ENCODE measurements around the gene PCSK4. TPM values are rescaled to one million over a fixed set of nuclear protein-coding genes. Genes with fewer than 3 reads are reported as not detected.

Gene PCSK4
- total RNA-seq, 1 donor from 2014 or later, result 2.5 TPM

DNA sequence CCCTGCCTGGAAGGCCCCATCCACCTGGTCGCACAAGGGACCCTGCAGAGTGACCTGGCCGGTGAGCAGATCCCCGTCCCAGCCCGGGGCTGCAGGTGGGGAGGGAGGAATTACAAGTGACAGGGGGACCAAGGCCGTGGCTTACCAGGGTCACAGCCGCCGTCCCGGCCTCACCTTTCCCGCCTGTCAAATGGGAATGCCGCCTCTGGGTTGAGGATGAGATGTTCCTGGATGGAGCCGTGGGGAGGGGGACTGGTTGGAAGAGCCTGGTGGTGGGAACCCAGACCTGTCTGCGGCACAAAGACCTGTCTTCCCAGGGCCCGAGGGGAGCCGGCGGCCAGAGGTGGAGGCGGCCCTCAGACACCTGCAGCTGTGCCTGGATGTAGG lies 39.3 kb upstream of the PCSK4 start:
- H3K4me3 ChIP-seq (ENCODE audit: low read depth, low read length), result no peak overlapping the region
- no peak for DNase-seq (ENCODE audit: low read depth)
- TF ChIP-seq CTCF (conservative IDR thresholded peaks at IDR 0.05; ENCODE audit: low read depth, low read length), result no peak

- TF ChIP-seq CTCF (conservative IDR thresholded peaks at IDR 0.05; ENCODE audit: low read depth, low read length), result no peak
- no peak for DNase-seq (ENCODE audit: low read depth)
Observed at GRCh38 chr19:1528596-1529429, 38.7 kb upstream of the PCSK4 start.

DNA sequence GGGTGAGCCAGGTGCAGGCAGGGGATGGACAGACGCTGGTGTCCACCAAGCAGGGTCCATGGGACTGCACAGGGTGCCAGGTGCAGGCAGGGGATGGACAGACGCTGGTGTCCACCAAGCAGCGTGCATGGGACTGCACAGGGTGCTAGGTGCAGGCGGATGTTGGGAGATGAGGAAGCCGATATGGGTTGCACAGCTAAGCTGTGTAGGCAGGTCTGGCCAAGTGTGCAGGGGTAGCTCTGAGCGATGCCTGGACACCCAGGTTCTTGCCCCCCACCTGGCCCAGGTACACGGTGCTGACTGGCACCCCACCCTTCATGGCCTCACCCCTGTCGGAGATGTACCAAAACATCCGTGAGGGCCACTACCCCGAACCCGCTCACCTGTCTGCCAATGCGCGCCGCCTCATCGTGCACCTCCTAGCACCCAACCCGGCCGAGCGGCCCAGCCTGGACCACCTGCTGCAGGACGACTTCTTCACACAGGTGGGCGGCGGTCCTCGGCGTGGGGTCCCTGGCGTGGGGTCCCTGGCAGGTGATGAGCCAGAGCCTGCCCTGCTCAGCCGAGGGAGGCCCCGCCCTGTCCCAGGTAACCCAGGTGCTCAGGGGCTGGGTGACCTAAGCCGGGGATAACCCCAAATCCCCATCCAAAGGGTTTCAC lies 37.6 kb upstream of the PCSK4 start:
- no peak for TF ChIP-seq CTCF (conservative IDR thresholded peaks at IDR 0.05; ENCODE audit: low read depth, low read length)
- no peak for DNase-seq (ENCODE audit: low read depth)
- H3K4me3 ChIP-seq (ENCODE audit: low read depth, low read length), result no peak overlapping the region

More at GRCh38 chr19:1528596-1529429, 38.7 kb upstream of the PCSK4 start:
- H3K4me3 ChIP-seq (ENCODE audit: low read depth, low read length), result no peak overlapping the region

- no peak for TF ChIP-seq CTCF (conservative IDR thresholded peaks at IDR 0.05; ENCODE audit: low read depth, low read length)
- DNase-seq (ENCODE audit: low read depth), result no peak
- no peak overlapping the region for H3K4me3 ChIP-seq (ENCODE audit: low read depth, low read length)
Observed at GRCh38 chr19:1526979-1527649, 37.0 kb upstream of the PCSK4 start.

DNA sequence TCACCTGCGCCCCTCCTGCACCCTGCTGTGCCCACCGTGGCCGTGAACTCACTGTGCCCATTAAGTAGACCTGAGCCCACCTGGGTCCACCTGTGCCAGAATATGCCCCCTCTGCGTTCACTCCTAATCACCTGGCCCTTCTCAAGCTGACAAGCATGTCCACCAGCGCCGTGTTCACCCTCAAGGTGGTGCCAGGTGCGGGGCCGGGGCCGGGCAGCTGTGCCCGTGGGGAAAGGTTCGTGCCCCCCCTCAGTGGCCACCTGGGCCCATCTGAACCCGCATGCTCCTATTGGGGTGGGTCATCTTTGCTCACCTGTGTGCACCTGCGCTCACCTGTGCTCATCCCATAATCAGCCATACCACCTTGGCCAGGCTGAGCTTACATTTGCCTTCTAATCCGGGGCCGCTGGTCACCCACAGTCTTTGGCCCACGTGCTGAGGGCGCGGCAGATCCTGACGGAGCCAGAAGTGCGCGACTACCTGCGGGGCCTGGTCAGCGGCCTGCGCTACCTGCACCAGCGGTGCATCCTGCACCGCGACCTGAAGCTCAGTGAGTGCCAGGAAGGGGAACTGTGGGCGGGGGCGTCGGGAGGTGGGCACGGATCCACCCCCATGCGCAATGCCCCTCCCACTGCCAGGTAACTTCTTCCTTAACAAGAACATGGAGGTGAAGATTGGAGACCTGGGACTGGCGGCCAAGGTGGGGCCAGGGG lies 36.1 kb upstream of the PCSK4 start:
- no peak overlapping the region for H3K4me3 ChIP-seq (ENCODE audit: low read depth, low read length)
- DNase-seq (ENCODE audit: low read depth), result no peak
- no peak for TF ChIP-seq CTCF (conservative IDR thresholded peaks at IDR 0.05; ENCODE audit: low read depth, low read length)

- no peak for TF ChIP-seq CTCF (conservative IDR thresholded peaks at IDR 0.05; ENCODE audit: low read depth, low read length)
- no peak for DNase-seq (ENCODE audit: low read depth)
Observed at GRCh38 chr19:1525343-1525742, 35.2 kb upstream of the PCSK4 start.

More at GRCh38 chr19:1525343-1525742, 35.2 kb upstream of the PCSK4 start:
- no peak overlapping the region for H3K4me3 ChIP-seq (ENCODE audit: low read depth, low read length)
